ENCODE results near the gene SSUH2.
"Not testable (repeated sequence)": the region's sequence is repeated elsewhere in the genome, so short reads cannot be mapped to it uniquely, and the experiment has no call there.

Gene SSUH2

GRCh38 chr3:8644748-8645390 is at the start of gene SSUH2:
Gene SSUH2 (minus strand): TSS chr3:8644798. CDS start chr3:8644758, 40 bp downstream.
- no peak for DNase-seq (ENCODE audit: low read depth)

- DNase-seq (ENCODE audit: low read depth) = not testable (repeated sequence)
These were observed 46.7 kb upstream of the SSUH2 start for GRCh38 chr3:8691295-8691694.

GRCh38 chr3:8684992-8685391 is 40.4 kb upstream of the SSUH2 start:
- DNase-seq (ENCODE audit: low read depth) = not testable (repeated sequence)

- not testable (repeated sequence) for DNase-seq (ENCODE audit: low read depth)
These were observed 38.4 kb upstream of the SSUH2 start for GRCh38 chr3:8682850-8683574.

GRCh38 chr3:8681881-8682538 is 37.4 kb upstream of the SSUH2 start:
- not testable (repeated sequence) for DNase-seq (ENCODE audit: low read depth)

GRCh38 chr3:8681349-8681748 is 36.8 kb upstream of the SSUH2 start:
- no peak for DNase-seq (ENCODE audit: low read depth)

- DNase-seq (ENCODE audit: low read depth) = not testable (repeated sequence)
These were observed 35.4 kb upstream of the SSUH2 start for GRCh38 chr3:8679817-8680553.

- DNase-seq (ENCODE audit: low read depth) = no peak
These were observed 34.2 kb upstream of the SSUH2 start for GRCh38 chr3:8678751-8679150.

- DNase-seq (ENCODE audit: low read depth) = not testable (repeated sequence)
These were observed 32.7 kb upstream of the SSUH2 start for GRCh38 chr3:8677258-8677657.

GRCh38 chr3:8675591-8675990 is 31.0 kb upstream of the SSUH2 start:
- not testable (repeated sequence) for DNase-seq (ENCODE audit: low read depth)

GRCh38 chr3:8673083-8673737 is 28.6 kb upstream of the SSUH2 start:
- no peak for DNase-seq (ENCODE audit: low read depth)

- DNase-seq (ENCODE audit: low read depth) = no peak
These were observed 24.4 kb upstream of the SSUH2 start for GRCh38 chr3:8669019-8669418.

GRCh38 chr3:8668216-8668615 is 23.6 kb upstream of the SSUH2 start:
- no peak for DNase-seq (ENCODE audit: low read depth)

GRCh38 chr3:8667463-8668091 is 23.0 kb upstream of the SSUH2 start:
- DNase-seq (ENCODE audit: low read depth) = no peak

GRCh38 chr3:8665407-8665896 is 20.9 kb upstream of the SSUH2 start:
- DNase-seq (ENCODE audit: low read depth) = no peak

- DNase-seq (ENCODE audit: low read depth) = no peak
These were observed 18.8 kb upstream of the SSUH2 start for GRCh38 chr3:8663177-8664061.

GRCh38 chr3:8662594-8662993 is 18.0 kb upstream of the SSUH2 start:
- no peak for DNase-seq (ENCODE audit: low read depth)

GRCh38 chr3:8660175-8661118 is 15.8 kb upstream of the SSUH2 start:
- DNase-seq (ENCODE audit: low read depth) = no peak

GRCh38 chr3:8659242-8659641 is 14.6 kb upstream of the SSUH2 start:
- no peak for DNase-seq (ENCODE audit: low read depth)
